ENCODE results near the gene TAF5L.
A peak's percentile ranks its signal among the peaks of the same experiment; 100 is the strongest.

TAF5L gene

DNA sequence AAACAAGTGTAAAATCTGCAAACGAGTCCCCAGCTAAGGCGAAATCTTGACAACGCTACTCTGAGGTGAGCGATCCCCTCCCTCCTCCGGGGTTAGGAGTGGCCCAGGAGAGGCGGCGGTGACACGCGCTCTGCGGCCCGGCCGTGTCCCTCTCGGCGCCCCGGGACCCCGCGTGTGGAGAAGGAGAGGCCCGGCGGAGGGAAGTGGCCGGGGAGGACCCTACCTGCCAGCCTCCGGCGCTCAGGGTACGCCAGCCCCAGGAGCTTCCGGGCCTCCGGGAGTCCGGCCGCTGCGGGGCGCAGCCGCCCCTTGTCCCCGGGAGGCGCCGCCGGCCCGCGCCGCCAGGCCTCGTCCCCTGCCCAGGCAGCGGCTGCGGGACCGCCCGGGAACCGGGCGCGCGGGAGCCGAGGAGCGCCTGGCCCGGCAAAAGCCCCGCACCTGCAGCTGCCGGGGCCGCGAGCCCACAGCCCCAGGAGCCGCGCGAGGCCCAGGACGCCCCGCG lies 68.0 kb downstream of the TAF5L start:
- peak in 38 of 42 donors; percentile 34 to 83 (median 62) for DNase-seq
- intact Hi-C loops (cut with DNase I) = loop anchor here (1.0 kb wide), 1 partner anchor 21 kb away; no protein-coding TSS in a partner anchor

DNA sequence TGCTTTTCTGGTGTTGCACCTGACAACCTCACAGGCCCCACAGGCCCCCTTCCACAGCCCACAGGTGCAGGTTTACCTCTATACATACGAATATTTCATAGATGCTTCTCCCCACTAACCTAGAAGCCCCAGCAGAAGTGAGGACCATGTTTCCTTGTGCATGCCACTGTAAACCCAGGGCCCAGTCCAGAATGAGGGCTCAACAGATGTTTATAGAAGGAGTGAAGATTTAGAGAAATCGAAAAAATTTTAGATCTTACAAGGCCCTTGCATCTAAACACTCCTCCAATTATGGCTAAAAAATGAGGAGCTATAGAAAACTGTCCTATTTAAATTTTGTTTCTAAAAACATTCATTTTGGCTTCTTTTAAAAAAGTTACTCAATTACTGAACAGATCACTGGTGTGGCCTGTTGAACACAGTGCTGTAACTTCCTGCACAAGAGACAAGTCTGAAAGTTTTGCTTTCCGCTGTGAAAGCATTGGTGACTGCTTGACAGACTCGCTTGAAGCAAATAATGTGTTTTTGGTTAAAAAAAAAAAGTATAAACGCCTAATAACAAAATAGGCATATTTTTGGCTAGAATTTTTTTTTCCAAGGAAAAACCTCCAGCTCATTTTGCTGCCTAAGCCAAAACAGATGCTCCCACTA lies 68.6 kb downstream of the TAF5L start:
- intact Hi-C loops (cut with DNase I) = no loop called here
- no peak for DNase-seq

DNA sequence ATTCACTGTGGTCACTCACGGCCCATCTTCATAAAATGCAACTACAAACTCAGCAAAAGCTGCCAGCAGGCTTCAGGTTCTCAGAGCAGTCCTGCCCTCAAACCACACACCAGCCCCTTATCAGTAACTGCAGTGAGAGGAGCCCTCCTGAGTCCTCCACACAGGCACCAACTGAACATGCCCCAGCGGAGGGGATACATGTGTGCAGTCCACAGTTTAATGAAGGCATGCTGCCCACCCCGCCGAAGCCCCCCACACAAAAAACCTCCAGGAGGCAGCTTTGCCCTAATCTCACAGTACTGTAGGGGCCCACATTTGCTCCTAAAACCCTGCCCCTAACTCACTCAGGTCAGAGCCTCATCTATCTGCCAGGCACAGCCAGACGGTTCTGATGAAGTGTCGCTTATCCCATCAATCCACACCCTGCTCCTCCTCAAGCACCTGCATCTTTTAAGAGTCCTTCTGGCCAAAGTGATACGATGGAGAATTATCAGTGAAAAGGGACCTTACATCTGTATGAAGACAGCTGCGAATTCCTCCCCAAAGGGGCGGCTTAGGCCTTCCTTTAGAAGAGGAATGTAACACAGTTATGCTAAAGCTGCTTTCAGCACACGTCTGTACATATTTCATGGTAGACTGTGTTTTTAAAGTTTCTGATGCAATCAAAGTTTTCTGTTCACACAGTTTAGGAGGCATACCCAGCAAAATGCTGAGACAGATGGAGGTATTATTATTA lies 70.9 kb downstream of the TAF5L start:
- intact Hi-C loops (cut with DNase I) = no loop called here
- no peak for DNase-seq

DNA sequence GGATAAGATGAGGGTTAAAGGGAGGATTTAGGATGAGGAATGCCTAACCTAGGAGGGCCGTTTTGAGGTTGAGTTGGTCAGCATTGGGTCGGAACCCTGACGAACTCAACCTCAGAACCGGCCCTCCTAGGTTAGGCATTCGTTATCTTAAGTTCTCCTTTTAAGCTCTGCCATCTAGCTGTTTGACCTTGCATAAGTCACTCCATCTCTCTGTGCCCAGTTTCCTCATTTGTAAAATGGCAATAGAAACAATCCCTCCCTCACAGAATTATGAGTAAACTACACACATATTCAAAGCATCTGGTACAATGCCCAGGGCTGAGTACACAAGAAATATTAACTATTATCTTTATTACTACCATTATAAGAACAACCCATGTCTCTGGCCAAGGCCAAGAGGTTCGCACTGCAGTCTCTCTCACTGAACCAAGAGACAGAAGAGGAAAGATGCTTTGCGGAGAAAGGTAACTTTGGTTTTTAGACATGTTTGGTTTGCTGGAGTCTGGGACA lies 72.2 kb downstream of the TAF5L start:
- intact Hi-C loops (cut with DNase I) = no loop called here
- no peak for DNase-seq

DNA sequence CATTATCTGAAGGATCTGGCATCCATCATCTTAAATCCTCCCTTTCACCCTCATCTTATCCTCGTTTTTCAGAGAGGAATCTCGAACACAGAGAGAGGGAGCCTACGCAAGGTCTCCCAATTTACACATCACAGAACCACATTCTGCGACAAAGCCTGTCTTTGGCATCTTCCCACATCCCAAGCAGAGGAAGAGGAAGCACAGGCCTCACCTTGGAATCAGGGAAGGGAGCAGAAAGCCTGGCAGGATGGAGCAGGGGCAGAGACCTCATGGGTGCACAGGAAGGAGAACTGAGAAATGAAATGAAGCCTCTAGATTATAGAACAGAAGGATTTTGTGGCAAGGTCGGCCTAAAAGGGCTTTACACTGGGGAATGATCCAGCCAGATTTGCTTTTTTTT lies 73.2 kb downstream of the TAF5L start:
- intact Hi-C loops (cut with DNase I) = no loop called here
- DNase-seq = peak in 17 of 42 donors; percentile 9 to 69 (median 40)

DNA sequence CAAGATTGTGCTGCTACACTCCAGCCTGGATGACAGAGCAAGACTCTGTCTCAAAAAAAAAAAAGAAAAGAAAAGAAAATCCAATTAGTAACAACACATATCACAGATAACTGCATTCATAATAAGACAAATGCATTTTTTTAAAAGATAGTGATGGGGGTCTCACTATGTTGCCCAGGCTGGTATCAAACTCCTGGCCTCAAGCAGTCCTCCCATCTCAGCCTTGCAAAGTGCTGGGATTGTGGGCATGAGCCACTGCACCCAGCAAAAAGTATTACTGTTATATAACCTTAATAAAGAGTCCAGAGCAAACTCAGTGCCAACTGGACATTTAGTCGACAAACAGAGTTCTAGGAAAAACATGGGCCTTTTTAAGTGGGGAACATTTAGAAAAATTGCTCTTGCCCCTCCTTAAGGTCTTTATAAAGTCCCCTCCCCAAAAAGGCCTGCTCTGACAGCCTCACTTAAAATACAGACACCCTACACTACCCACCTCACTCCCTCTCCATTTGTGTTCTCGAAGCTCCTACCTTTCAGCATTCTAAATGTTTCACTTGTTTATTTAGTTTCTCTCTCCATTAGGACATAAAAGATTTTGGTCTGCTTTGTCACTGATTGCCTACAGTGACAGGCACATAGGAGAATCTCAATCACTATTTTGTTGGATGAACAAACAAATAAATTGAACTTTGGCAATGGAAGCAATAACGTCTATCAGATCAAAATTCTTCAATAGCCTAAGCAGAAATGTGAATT lies 74.9 kb downstream of the TAF5L start:
- no peak for DNase-seq
- intact Hi-C loops (cut with DNase I) = no loop called here

DNA sequence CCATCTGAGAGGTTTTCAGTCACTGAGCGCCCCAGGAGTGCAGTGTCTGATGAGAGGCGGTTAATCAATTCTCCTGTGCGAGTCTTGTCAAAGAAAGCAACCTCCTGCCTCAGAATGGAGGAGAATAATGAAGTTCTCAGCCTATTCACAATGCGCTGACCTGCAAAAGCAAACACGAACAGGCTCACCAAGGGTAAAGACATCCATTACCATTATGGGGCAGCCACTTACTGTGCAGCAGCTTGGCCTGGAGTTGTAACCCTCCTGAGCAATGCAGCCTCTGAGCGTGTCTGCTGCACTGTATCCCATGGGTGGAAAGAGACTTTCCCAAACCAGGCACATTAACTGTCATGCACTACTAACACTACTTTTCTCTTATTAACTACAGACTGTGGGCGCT lies 78.4 kb downstream of the TAF5L start:
- intact Hi-C loops (cut with DNase I) = no loop called here
- peak in 2 of 42 donors; percentile 50 to 51 for DNase-seq

DNA sequence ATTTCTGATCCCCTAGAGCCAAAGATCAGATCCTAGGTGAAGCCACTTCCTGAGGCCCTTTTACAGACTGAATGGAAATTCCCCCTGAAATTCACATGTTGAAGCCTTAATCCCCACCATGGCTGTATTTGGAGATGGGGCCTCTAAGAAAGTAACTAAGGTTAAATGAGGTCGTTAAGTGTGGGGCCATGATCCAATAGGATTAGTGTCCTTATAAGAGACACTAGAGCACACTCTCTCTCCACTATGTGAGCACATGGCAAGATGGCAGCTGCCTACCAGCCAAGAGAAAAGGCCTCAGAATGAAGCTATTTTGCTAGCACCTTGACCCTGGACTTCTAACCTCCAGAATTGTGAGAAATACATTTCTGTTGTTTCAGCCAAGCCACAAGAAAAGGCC lies 81.3 kb downstream of the TAF5L start:
- no peak for DNase-seq
- intact Hi-C loops (cut with DNase I) = no loop called here
